AG04450 (cell line): ENCODE results near the gene EDARADD. TPM values are rescaled to one million over a fixed set of nuclear protein-coding genes. Genes with fewer than 3 reads are reported as not detected.

Source experiments
- CTCF ChIA-PET: fragments of 300-600, 350-600 bp; formaldehyde crosslinking; extraction: SDS; loops from one replicate; lab custom pipeline; 2022; ENCODE audit warnings: antibody characterized with exemption, inconsistent platforms; lab: Charles Lee
- POLR2A ChIA-PET: fragments of 350-600 bp; formaldehyde crosslinking; extraction: SDS; loops from one replicate; lab custom pipeline; 2021; ENCODE audit warnings: antibody characterized with exemption, inconsistent platforms; lab: Yijun Ruan, JAX
- DNase-seq: peaks from one replicate; pipeline ENCODE4 v3.0.0-alpha.2; 2011; ENCODE audit warnings: low read depth, low spot score
- H3K27ac ChIP-seq: one replicate; pipeline ENCODE4 v1.5.1; 2012; ENCODE audit warnings: low read depth, low read length, control low read depth
- H3K27me3 ChIP-seq: one replicate; pipeline ENCODE4 v1.6.0; 2012; ENCODE audit warnings: low read length; ENCODE audit not compliant: control insufficient read depth, insufficient read depth
- H3K4me3 ChIP-seq: 2 replicates; pipeline ENCODE4 v1.5.1; 2011; ENCODE audit warnings: mild to moderate bottlenecking, low read depth, low read length, control low read depth
- H3K9me3 ChIP-seq: 2 replicates; pipeline ENCODE4 v1.5.1; 2012; ENCODE audit warnings: low read length; ENCODE audit not compliant: control insufficient read depth, insufficient read depth
- CTCF ChIP-seq: IDR thresholded peaks from 2 replicates; pipeline ENCODE4 v1.5.1; 2011; ENCODE audit warnings: low read depth, low read length, control low read depth, inconsistent platforms
- polyA plus RNA-seq: library from polyadenylated mRNA; depleted of rRNA; stranded (reverse); fragments of >200 nt; gene quantifications from 2 replicates; pipeline ENCODE4 v1.2.3, GENCODE V29; 2011

The EDARADD gene
- polyA plus RNA-seq, 1 experiment = not detected

- CTCF ChIA-PET = no interaction called here
- H3K9me3 ChIP-seq = peaks cover 3% of the 10 kb centered on the region; the same call in 1 of the 2 replicates
- H3K4me3 ChIP-seq = no peak overlapping the region
- TF ChIP-seq CTCF = no peak
- no peak overlapping the region for H3K27ac ChIP-seq
- H3K27me3 ChIP-seq = peaks cover 34% of the 10 kb centered on the region
- POLR2A ChIA-PET = no interaction called here
- DNase-seq = no peak
These were observed 3.2 kb downstream of the EDARADD start for GRCh38 chr1:236397173-236397759.

GRCh38 chr1:236398538-236398937, 4.5 kb downstream of the EDARADD start:
- ChIA-PET CTCF (no interaction called here), POLR2A (no interaction called here)

DNA sequence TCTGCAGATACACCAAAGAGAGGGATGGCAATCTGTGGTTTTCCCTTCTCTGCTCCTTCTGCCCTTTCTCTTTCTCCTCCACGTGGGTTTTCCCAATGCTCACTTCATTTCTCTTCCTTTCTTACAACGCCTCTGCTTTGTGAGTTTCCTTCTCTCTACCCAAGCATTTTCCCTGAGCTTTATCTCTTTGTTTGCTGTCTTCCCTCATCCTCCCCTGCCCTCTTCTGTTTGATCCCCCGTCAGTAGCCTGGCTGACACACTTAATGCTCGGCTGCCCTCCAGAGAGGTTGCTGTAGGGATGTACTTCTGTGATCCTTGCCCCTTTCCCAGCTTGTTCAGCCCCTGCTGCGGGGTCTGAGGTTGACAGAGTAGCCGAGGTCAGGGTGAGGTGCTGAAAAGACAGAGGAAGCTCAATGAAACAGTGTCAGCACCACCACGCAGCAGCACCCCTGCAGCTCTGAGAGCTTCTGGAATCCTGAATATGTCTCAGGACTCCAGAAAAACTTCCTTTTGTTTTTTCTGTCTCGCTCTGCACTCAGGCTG, 6.0 kb downstream of the EDARADD start:
- no peak overlapping the region for H3K27ac ChIP-seq
- CTCF ChIA-PET = no interaction called here
- POLR2A ChIA-PET = no interaction called here
- no peak for DNase-seq
- H3K9me3 ChIP-seq = peaks cover 3% of the 10 kb centered on the region; the same call in 1 of the 2 replicates
- no peak overlapping the region for H3K4me3 ChIP-seq
- peaks cover 19% of the 10 kb centered on the region for H3K27me3 ChIP-seq
- no peak for TF ChIP-seq CTCF

More at GRCh38 chr1:236398538-236398937, 4.5 kb downstream of the EDARADD start:
- no peak for DNase-seq
- TF ChIP-seq CTCF = no peak
- Histone ChIP-seq H3K4me3 (no peak overlapping the region), H3K27me3 (peaks cover 33% of the 10 kb centered on the region), H3K27ac (no peak overlapping the region), H3K9me3 (peaks cover 3% of the 10 kb centered on the region; the same call in 1 of the 2 replicates)

DNA sequence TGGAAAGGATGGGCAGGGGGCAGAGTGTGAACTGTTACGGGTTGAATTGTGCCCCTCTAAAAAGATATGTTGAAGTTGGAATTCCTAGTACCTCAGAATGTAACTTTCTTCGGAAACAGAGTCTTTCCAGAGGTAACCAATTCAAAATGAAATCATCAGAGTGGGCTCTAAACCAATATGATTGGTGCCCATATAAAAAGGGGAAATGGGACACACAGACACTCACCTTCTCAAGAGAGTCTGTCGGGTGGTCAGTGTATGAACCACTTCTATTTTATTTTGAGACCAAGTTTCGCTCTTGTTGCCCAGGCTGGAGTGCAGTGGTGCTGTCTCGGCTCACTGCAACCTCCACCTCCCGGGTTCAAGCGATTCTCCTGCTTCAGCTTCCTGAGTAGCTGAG, 7.6 kb downstream of the EDARADD start:
- ChIA-PET CTCF (no interaction called here), POLR2A (no interaction called here)
- Histone ChIP-seq H3K9me3 (no peaks in the 10 kb centered on the region), H3K4me3 (no peak overlapping the region), H3K27ac (no peak overlapping the region), H3K27me3 (peaks cover 7% of the 10 kb centered on the region)
- no peak for DNase-seq
- no peak for TF ChIP-seq CTCF

DNA sequence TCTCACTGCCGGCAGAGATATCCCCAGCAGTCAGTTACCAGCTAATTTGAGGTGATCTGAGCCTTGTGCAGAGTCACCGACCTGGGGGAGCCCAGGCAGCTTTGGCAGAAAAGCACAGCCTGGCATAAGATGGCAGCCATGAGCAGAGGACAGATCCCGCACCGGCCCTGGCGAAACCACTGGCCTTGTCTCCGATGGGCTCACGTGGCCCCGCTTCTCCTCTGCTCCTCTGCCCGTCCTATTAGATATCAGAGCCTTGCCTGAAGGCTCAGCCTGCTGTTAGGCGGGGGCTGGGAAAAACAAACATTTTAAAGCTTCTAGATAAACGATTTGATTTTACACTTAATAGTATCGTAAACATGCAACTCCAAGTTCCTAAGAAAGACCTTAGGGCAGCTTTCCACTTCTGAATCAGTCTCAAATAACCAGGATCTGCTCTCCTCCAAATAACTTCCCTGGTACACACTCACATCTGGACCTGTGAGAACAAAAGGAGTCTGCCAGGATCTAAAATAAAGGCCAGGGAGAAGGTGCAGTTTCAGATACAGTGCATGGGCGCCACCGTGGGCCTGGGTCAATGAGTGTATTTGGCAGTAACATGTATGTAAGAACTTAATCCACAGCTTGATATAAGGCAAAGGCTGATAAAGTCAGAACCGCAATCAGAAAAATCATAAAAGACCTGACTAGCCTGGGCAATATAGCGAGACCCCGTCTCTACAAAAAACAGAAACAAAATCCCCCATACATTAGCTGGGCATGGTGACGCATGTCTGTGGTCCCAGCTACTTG, 10.0 kb downstream of the EDARADD start:
- CTCF ChIA-PET = no interaction called here
- no peak for DNase-seq
- POLR2A ChIA-PET = no interaction called here

More for the DNA sequence above, 10.0 kb downstream of the EDARADD start:
- H3K27me3 ChIP-seq = peaks cover 2% of the 10 kb centered on the region
- no peaks in the 10 kb centered on the region for H3K9me3 ChIP-seq
- no peak overlapping the region for H3K27ac ChIP-seq
- no peak overlapping the region for H3K4me3 ChIP-seq
- no peak for TF ChIP-seq CTCF
